ENCODE results near the gene P2RX1.

Gene P2RX1

GRCh38 chr17:3905017-3905520, 11.2 kb downstream of the P2RX1 start:
- H3K27ac ChIP-seq (ENCODE audit: low read depth, low read length) = no peak overlapping the region
- H3K27me3 ChIP-seq (ENCODE audit: control insufficient read depth, insufficient read depth, low read length) = no peaks in the 10 kb centered on the region
- H3K4me3 ChIP-seq (ENCODE audit: low read length) = no peak overlapping the region
- H3K36me3 ChIP-seq (ENCODE audit: control insufficient read depth, insufficient read depth, low read length) = no peaks in the 10 kb centered on the region
- H3K9ac ChIP-seq (ENCODE audit: low read length) = no peak overlapping the region
- H3K4me1 ChIP-seq (ENCODE audit: control insufficient read depth, insufficient read depth, low read length) = no peaks in the 10 kb centered on the region

DNA sequence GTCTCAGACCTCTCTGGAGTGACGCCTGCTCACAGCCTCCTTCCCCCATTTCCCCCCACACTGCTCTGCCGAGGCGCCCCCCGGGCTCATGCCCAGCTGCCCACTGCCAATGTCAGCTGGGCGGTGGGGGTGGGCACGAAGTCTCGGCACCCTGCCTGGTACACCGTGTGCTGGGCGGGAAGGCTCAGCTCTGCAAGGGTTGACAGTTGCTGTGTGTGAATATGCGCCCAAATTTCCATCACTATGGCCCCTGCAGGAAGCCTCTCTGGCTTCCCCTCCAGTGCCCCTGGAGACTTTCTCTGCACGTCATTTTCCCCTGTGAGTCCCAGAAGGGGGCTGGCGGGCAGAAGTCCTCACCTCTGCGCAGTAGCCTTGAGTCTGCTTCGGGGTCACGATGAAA, 11.8 kb downstream of the P2RX1 start:
- no peak overlapping the region for H3K4me3 ChIP-seq (ENCODE audit: low read length)
- H3K27ac ChIP-seq (ENCODE audit: low read depth, low read length) = no peak overlapping the region
- no peaks in the 10 kb centered on the region for H3K4me1 ChIP-seq (ENCODE audit: control insufficient read depth, insufficient read depth, low read length)
- H3K27me3 ChIP-seq (ENCODE audit: control insufficient read depth, insufficient read depth, low read length) = no peaks in the 10 kb centered on the region
- H3K36me3 ChIP-seq (ENCODE audit: control insufficient read depth, insufficient read depth, low read length) = no peaks in the 10 kb centered on the region
- no peak overlapping the region for H3K9ac ChIP-seq (ENCODE audit: low read length)

GRCh38 chr17:3903881-3904290, 12.4 kb downstream of the P2RX1 start:
- H3K27me3 ChIP-seq (ENCODE audit: control insufficient read depth, insufficient read depth, low read length) = no peaks in the 10 kb centered on the region
- H3K4me1 ChIP-seq (ENCODE audit: control insufficient read depth, insufficient read depth, low read length) = no peaks in the 10 kb centered on the region
- H3K27ac ChIP-seq (ENCODE audit: low read depth, low read length) = no peak overlapping the region
- H3K4me3 ChIP-seq (ENCODE audit: low read length) = no peak overlapping the region
- no peak overlapping the region for H3K9ac ChIP-seq (ENCODE audit: low read length)
- H3K36me3 ChIP-seq (ENCODE audit: control insufficient read depth, insufficient read depth, low read length) = no peaks in the 10 kb centered on the region

GRCh38 chr17:3903051-3903825, 13.0 kb downstream of the P2RX1 start:
- Histone ChIP-seq H3K4me1 (ENCODE audit: control insufficient read depth, insufficient read depth, low read length) (no peaks in the 10 kb centered on the region), H3K27me3 (ENCODE audit: control insufficient read depth, insufficient read depth, low read length) (no peaks in the 10 kb centered on the region), H3K9ac (ENCODE audit: low read length) (no peak overlapping the region), H3K4me3 (ENCODE audit: low read length) (no peak overlapping the region), H3K27ac (ENCODE audit: low read depth, low read length) (no peak overlapping the region), H3K36me3 (ENCODE audit: control insufficient read depth, insufficient read depth, low read length) (no peaks in the 10 kb centered on the region)

DNA sequence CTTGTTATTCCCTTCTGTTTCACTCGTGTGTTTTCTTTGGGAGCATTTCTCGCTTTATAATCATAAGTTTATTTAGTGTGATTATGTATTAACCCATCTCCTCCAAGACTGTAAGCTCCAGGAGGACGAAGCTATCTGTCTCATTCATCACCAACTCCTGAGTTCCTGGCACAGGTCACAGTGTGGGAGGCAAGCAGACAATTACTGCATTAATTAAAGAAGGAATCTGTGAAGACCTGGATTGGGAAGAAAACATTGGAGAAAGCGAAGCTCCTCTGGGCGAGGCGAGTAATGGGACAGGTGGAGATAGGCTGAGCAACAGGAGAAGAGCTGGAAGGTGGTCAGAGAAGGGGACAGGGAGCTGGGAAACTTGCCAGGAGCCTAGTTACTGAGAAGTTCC, 15.6 kb downstream of the P2RX1 start:
- Histone ChIP-seq H3K36me3 (ENCODE audit: control insufficient read depth, insufficient read depth, low read length) (no peaks in the 10 kb centered on the region), H3K27me3 (ENCODE audit: control insufficient read depth, insufficient read depth, low read length) (no peaks in the 10 kb centered on the region), H3K9ac (ENCODE audit: low read length) (no peak overlapping the region), H3K4me3 (ENCODE audit: low read length) (no peak overlapping the region), H3K4me1 (ENCODE audit: control insufficient read depth, insufficient read depth, low read length) (no peaks in the 10 kb centered on the region), H3K27ac (ENCODE audit: low read depth, low read length) (no peak overlapping the region)

GRCh38 chr17:3897731-3898130, 18.5 kb downstream of the P2RX1 start:
- Histone ChIP-seq H3K27me3 (ENCODE audit: control insufficient read depth, insufficient read depth, low read length) (no peaks in the 10 kb centered on the region), H3K27ac (ENCODE audit: low read depth, low read length) (no peak overlapping the region), H3K4me1 (ENCODE audit: control insufficient read depth, insufficient read depth, low read length) (peaks cover 4% of the 10 kb centered on the region), H3K9ac (ENCODE audit: low read length) (no peak overlapping the region), H3K36me3 (ENCODE audit: control insufficient read depth, insufficient read depth, low read length) (no peaks in the 10 kb centered on the region), H3K4me3 (ENCODE audit: low read length) (no peak overlapping the region)

DNA sequence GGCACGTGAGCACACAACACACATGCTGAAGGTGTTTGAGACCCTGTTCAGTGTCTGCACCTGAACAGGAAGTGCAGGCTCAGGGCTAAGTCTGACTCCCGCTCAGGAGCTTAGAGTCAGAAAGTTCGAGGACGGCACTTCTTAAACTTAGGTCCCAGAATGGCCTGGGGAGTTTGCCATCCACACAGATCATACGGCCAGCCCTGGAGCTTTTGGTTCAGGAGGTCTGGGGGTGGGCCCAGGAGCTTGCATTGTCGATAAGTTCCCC, 19.4 kb downstream of the P2RX1 start:
- Histone ChIP-seq H3K4me1 (ENCODE audit: control insufficient read depth, insufficient read depth, low read length) (peaks cover 6% of the 10 kb centered on the region), H3K36me3 (ENCODE audit: control insufficient read depth, insufficient read depth, low read length) (no peaks in the 10 kb centered on the region), H3K9ac (ENCODE audit: low read length) (no peak overlapping the region), H3K4me3 (ENCODE audit: low read length) (no peak overlapping the region), H3K27me3 (ENCODE audit: control insufficient read depth, insufficient read depth, low read length) (no peaks in the 10 kb centered on the region), H3K27ac (ENCODE audit: low read depth, low read length) (no peak overlapping the region)

- H3K9ac ChIP-seq (ENCODE audit: low read length) = no peak overlapping the region
- H3K27ac ChIP-seq (ENCODE audit: low read depth, low read length) = no peak overlapping the region
- no peaks in the 10 kb centered on the region for H3K36me3 ChIP-seq (ENCODE audit: control insufficient read depth, insufficient read depth, low read length)
- H3K27me3 ChIP-seq (ENCODE audit: control insufficient read depth, insufficient read depth, low read length) = no peaks in the 10 kb centered on the region
- H3K4me1 ChIP-seq (ENCODE audit: control insufficient read depth, insufficient read depth, low read length) = peaks cover 11% of the 10 kb centered on the region
- no peak overlapping the region for H3K4me3 ChIP-seq (ENCODE audit: low read length)
Observed at GRCh38 chr17:3896108-3896967, 19.9 kb downstream of the P2RX1 start.

DNA sequence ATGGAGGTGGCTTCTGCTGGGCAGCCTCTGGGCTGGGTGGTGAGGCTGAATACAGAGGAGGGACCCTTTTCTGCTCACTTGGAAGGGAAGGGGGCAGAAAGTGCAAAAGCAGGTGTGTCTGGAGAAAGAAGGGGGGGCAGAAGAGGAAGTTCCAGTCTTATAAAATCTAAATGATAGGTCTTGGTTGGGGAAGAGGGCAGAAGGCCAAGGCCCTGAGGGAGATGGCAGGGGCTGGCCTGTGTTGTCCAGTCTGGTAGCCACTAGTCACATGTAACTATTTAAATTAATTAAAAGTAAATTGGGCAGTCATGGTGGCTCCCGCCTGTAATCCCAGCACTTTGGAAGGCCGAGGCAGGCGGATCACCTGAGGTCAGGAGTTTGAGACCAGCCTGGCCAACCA, 20.9 kb downstream of the P2RX1 start:
- Histone ChIP-seq H3K4me1 (ENCODE audit: control insufficient read depth, insufficient read depth, low read length) (peaks cover 21% of the 10 kb centered on the region), H3K9ac (ENCODE audit: low read length) (no peak overlapping the region), H3K27me3 (ENCODE audit: control insufficient read depth, insufficient read depth, low read length) (no peaks in the 10 kb centered on the region), H3K27ac (ENCODE audit: low read depth, low read length) (no peak overlapping the region), H3K4me3 (ENCODE audit: low read length) (no peak overlapping the region), H3K36me3 (ENCODE audit: control insufficient read depth, insufficient read depth, low read length) (no peaks in the 10 kb centered on the region)

DNA sequence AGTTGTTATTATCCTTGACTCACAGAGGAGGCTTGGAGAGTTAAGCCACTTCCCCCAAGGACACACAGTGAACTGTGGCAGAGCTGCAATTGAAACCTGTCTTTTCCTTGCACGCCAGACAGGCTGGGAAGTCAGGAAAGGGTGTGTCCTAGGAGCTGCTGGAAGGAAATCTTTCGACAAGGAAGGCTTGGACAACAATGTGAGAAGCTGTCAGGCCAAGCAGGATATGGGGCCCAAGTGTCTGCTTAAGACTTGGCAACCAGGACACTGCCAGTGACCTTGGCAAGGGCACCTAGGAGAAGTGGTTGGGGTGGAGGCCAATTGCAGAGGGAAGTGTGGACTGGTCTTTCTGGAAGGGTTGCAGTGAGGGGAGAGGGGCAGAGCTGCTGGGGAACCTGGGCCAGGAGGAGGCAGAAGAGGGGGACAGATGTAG, 21.3 kb downstream of the P2RX1 start:
- Histone ChIP-seq H3K27ac (ENCODE audit: low read depth, low read length) (no peak overlapping the region), H3K36me3 (ENCODE audit: control insufficient read depth, insufficient read depth, low read length) (no peaks in the 10 kb centered on the region), H3K27me3 (ENCODE audit: control insufficient read depth, insufficient read depth, low read length) (no peaks in the 10 kb centered on the region), H3K4me3 (ENCODE audit: low read length) (no peak overlapping the region), H3K9ac (ENCODE audit: low read length) (no peak overlapping the region), H3K4me1 (ENCODE audit: control insufficient read depth, insufficient read depth, low read length) (peaks cover 25% of the 10 kb centered on the region)

- Histone ChIP-seq H3K27me3 (ENCODE audit: control insufficient read depth, insufficient read depth, low read length) (no peaks in the 10 kb centered on the region), H3K4me3 (ENCODE audit: low read length) (no peak overlapping the region), H3K4me1 (ENCODE audit: control insufficient read depth, insufficient read depth, low read length) (peaks cover 33% of the 10 kb centered on the region), H3K27ac (ENCODE audit: low read depth, low read length) (no peak overlapping the region), H3K36me3 (ENCODE audit: control insufficient read depth, insufficient read depth, low read length) (no peaks in the 10 kb centered on the region), H3K9ac (ENCODE audit: low read length) (no peak overlapping the region)
Observed at GRCh38 chr17:3894188-3894587, 22.1 kb downstream of the P2RX1 start.

GRCh38 chr17:3893720-3894116, 22.5 kb downstream of the P2RX1 start:
- H3K9ac ChIP-seq (ENCODE audit: low read length) = no peak overlapping the region
- H3K36me3 ChIP-seq (ENCODE audit: control insufficient read depth, insufficient read depth, low read length) = no peaks in the 10 kb centered on the region
- peak overlapping the region; percentile 65 for H3K27ac ChIP-seq (ENCODE audit: low read depth, low read length)
- peak overlapping the region; percentile 59 for H3K4me3 ChIP-seq (ENCODE audit: low read length)
- H3K4me1 ChIP-seq (ENCODE audit: control insufficient read depth, insufficient read depth, low read length) = peaks cover 37% of the 10 kb centered on the region
- no peaks in the 10 kb centered on the region for H3K27me3 ChIP-seq (ENCODE audit: control insufficient read depth, insufficient read depth, low read length)

Data from rectal smooth muscle tissue (tissue), 1 donor.